ENCODE data around the gene RRP36.
A peak's percentile ranks its signal among the peaks of the same experiment; 100 is the strongest.
"Not testable (repeated sequence)": the region's sequence is repeated elsewhere in the genome, so short reads cannot be mapped to it uniquely, and the experiment has no call there.

RRP36 gene

DNA sequence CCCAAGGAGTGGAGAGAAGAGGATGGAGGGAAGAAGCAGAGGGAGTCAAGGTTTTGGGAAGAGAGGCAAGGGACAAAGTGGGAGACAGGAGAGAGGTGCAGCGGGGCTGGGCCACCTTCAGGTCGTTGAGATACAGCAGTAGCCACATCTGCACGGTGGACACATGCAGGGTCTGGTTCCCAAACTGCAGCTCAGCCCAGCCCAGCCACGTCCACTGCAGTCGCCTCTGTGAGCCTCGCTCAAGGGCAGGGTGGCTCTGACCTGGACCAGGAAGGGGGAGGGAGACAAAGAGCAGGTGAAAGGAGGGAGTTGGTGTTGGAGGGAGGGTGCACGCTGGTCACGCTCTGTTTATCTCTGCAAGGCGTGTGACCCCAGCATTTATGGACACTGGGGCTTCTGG lies 17.3 kb downstream of the RRP36 start:
- peaks cover 31 to 63% of the 10 kb centered on the region in 2 donors for H3K36me3 ChIP-seq (ENCODE audit: control insufficient read depth in 1 of 2, insufficient read depth in 2 of 2, low read length in 2 of 2)
- no peaks in the 10 kb centered on the region for H3K4me1 ChIP-seq (ENCODE audit: control insufficient read depth in 1 of 2, insufficient read depth in 2 of 2, low read length in 2 of 2)
- H3K27me3 ChIP-seq (ENCODE audit: low read depth, low read length), result no peaks in the 10 kb centered on the region
- H3K9me3 ChIP-seq (ENCODE audit: control insufficient read depth in 1 of 2, low read length in 2 of 2), result no peaks in the 10 kb centered on the region
- no peak overlapping the region for H3K4me3 ChIP-seq (ENCODE audit: low read depth in 1 of 2, low read length in 2 of 2)
- H3K27ac ChIP-seq (ENCODE audit: low read length), result no peak overlapping the region

DNA sequence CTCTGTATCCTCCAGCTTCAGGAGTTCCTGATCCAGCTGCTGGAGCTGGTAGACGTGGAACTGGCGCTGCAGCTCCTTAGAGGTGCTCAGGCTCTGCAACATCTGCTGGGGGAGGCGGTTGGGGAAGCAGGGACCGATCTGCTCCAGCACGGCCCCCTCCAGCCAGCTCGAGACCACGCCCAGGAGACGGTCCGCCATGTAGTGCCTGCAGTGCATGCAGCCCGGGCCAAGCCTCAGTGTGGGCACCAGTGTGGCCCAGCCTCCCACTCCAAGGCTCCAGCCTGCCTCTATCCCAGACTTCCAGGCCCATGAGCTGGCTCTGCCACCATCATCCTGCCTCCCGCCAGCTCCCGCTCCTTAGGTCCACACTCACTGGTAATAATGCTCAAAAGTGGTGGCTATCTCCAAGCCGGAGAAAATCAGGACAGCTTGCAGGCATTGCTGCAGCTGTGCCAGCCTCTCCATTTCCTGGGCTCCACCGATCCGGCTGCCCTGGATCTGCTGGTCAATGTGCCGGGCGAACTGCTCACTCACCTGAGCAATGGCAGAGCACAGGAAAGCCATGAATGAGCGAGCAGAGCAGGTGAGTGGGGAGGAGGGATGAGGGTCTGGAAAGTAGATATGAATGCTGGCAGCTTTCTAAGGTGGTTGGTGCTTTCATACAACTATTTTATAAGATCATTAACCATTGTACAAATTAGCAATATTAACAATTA lies 19.3 kb downstream of the RRP36 start:
- H3K27me3 ChIP-seq (ENCODE audit: low read depth, low read length), result no peaks in the 10 kb centered on the region
- H3K36me3 ChIP-seq (ENCODE audit: control insufficient read depth in 1 of 2, insufficient read depth in 2 of 2, low read length in 2 of 2), result peaks cover 31 to 64% of the 10 kb centered on the region in 2 donors
- no peaks in the 10 kb centered on the region for H3K9me3 ChIP-seq (ENCODE audit: control insufficient read depth in 1 of 2, low read length in 2 of 2)
- H3K27ac ChIP-seq (ENCODE audit: low read length), result no peak overlapping the region
- no peaks in the 10 kb centered on the region for H3K4me1 ChIP-seq (ENCODE audit: control insufficient read depth in 1 of 2, insufficient read depth in 2 of 2, low read length in 2 of 2)
- H3K4me3 ChIP-seq (ENCODE audit: low read depth in 1 of 2, low read length in 2 of 2), result no peak overlapping the region

DNA sequence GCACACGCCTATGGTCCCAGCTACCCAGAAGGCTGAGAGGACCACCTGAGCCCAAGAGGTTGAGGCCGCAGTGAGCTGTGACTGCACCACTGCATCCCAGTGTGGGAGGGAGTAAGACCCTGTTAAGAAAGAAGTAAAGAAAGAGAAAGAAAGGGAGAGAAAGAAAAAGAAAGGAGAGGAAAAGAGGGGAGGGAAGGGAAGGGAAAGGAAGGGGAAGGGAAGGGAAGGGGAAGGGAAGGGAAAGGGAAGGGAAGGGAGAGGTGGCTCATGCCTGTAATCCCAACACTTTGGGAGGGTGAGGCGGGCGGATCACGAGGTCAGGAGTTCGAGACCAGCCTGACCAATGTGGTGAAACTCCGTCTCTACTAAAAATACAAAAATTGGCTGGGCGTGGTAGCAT lies 20.1 kb downstream of the RRP36 start:
- H3K36me3 ChIP-seq (ENCODE audit: control insufficient read depth in 1 of 2, insufficient read depth in 2 of 2, low read length in 2 of 2), result peaks cover 39 to 64% of the 10 kb centered on the region in 2 donors
- H3K4me3 ChIP-seq (ENCODE audit: low read depth in 1 of 2, low read length in 2 of 2), result not testable (repeated sequence)

DNA sequence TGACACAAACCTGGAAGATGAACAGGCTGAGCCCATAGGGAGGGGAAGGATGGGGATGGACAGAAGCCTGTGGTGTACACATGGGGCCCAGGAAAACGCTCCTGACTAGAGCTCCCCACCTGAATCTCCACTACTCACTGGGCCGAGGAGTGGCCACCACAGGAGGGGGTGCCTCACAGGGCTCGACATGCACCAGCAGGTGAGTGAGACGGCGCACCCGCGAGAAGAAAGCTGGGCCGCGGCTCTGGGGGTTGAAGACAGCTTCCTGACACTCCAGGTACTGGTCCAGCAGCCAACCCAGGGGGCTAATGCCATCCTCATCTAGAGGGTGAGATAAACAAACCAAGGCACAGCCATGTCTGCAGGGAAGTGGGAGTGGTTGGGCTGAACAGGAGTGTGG lies 21.9 kb downstream of the RRP36 start:
- H3K36me3 ChIP-seq (ENCODE audit: control insufficient read depth in 1 of 2, insufficient read depth in 2 of 2, low read length in 2 of 2), result peaks cover 30 to 69% of the 10 kb centered on the region in 2 donors

More for the DNA sequence above, 20.1 kb downstream of the RRP36 start:
- H3K27me3 ChIP-seq (ENCODE audit: low read depth, low read length); H3K9me3 ChIP-seq (ENCODE audit: control insufficient read depth in 1 of 2, low read length in 2 of 2); H3K4me1 ChIP-seq (ENCODE audit: control insufficient read depth in 1 of 2, insufficient read depth in 2 of 2, low read length in 2 of 2); H3K27ac ChIP-seq (ENCODE audit: low read length): not testable (repeated sequence)

DNA sequence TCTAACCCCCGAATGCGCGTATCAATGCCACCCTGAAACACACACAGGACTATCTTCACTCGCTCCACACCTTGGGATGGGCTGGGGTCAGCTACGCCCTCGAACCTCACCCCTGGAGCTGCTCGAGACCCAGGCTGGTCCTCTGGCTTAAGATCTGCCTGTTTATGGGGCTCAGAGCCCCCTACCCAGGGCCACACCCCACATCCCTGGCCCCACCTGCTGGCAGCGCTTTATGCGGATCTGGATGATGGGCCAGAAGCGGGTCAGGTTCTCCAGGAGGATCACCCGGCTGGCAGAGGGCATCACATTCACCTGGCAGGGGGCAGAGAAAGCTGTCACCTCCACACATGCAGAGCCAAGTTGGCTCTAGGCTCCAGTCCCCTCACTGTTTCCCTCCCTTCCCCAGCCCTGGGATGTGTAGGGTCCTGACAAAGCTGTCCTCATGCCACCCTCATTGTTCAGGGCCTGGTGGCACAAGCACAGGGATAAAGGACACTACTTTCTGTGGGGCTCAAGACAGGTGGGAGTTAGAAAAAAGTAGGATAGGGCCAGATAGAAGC lies 24.0 kb downstream of the RRP36 start:
- Histone ChIP-seq H3K4me3 (ENCODE audit: low read depth in 1 of 2, low read length in 2 of 2) (no peak overlapping the region), H3K9me3 (ENCODE audit: control insufficient read depth in 1 of 2, low read length in 2 of 2) (no peaks in the 10 kb centered on the region), H3K4me1 (ENCODE audit: control insufficient read depth in 1 of 2, insufficient read depth in 2 of 2, low read length in 2 of 2) (no peaks in the 10 kb centered on the region), H3K36me3 (ENCODE audit: control insufficient read depth in 1 of 2, insufficient read depth in 2 of 2, low read length in 2 of 2) (peaks cover 39 to 60% of the 10 kb centered on the region in 2 donors), H3K27ac (ENCODE audit: low read length) (no peak overlapping the region), H3K27me3 (ENCODE audit: low read depth, low read length) (no peaks in the 10 kb centered on the region)

More for the DNA sequence above, 21.9 kb downstream of the RRP36 start:
- H3K4me3 ChIP-seq (ENCODE audit: low read depth in 1 of 2, low read length in 2 of 2), result no peak overlapping the region
- H3K9me3 ChIP-seq (ENCODE audit: control insufficient read depth in 1 of 2, low read length in 2 of 2), result no peaks in the 10 kb centered on the region
- H3K4me1 ChIP-seq (ENCODE audit: control insufficient read depth in 1 of 2, insufficient read depth in 2 of 2, low read length in 2 of 2), result no peaks in the 10 kb centered on the region
- H3K27ac ChIP-seq (ENCODE audit: low read length), result no peak overlapping the region
- no peaks in the 10 kb centered on the region for H3K27me3 ChIP-seq (ENCODE audit: low read depth, low read length)

DNA sequence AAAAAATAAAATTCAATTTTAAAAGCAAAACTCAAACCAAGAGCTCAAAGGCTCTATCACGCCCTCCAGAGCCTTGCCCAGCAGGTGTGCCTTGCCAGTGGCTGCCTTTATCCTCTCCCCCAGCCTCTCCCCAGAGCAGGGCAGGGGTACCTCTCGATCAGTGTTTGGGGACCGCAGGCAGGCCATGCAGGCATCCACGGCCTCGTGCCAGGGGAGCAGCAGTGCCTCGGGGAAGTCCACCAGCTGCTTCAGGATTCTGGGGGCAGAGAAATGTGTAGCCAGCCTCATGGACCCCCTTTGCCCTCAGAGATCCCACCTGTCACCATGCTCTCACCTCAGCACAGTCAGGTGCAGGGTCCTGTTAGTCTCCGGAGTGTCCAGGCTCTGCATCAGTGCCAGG lies 26.6 kb downstream of the RRP36 start:
- Histone ChIP-seq H3K27ac (ENCODE audit: low read length) (no peak overlapping the region), H3K4me1 (ENCODE audit: control insufficient read depth in 1 of 2, insufficient read depth in 2 of 2, low read length in 2 of 2) (peaks cover 0 to 3% of the 10 kb centered on the region in 2 donors), H3K27me3 (ENCODE audit: low read depth, low read length) (no peaks in the 10 kb centered on the region), H3K4me3 (ENCODE audit: low read depth in 1 of 2, low read length in 2 of 2) (no peak overlapping the region), H3K9me3 (ENCODE audit: control insufficient read depth in 1 of 2, low read length in 2 of 2) (no peaks in the 10 kb centered on the region), H3K36me3 (ENCODE audit: control insufficient read depth in 1 of 2, insufficient read depth in 2 of 2, low read length in 2 of 2) (peaks cover 34 to 49% of the 10 kb centered on the region in 2 donors)

DNA sequence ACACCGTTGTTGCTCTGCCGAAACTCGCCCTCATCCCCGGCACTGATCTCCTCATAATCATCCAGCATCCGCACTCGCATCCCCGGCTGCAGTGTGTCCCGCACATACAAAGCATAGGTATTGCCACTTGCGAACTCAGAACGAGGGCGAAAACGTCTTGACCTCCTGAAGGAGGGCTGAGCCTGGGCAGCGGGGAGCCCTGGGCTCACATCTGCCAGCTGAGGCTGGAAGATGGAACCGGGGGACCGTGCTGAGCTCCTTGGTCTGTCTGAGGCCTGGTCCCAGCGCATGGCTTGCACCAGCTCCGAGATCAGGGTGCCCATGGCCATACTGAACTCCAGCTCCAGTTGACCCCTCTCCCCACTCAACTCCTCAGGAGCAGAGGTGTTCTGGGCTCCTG lies 29.6 kb downstream of the RRP36 start:
- H3K36me3 ChIP-seq (ENCODE audit: control insufficient read depth in 1 of 2, insufficient read depth in 2 of 2, low read length in 2 of 2), result peaks cover 33 to 35% of the 10 kb centered on the region in 2 donors
- H3K9me3 ChIP-seq (ENCODE audit: control insufficient read depth in 1 of 2, low read length in 2 of 2), result no peaks in the 10 kb centered on the region
- H3K27me3 ChIP-seq (ENCODE audit: low read depth, low read length), result no peaks in the 10 kb centered on the region
- no peak overlapping the region for H3K27ac ChIP-seq (ENCODE audit: low read length)
- peaks cover 3 to 14% of the 10 kb centered on the region in 2 donors for H3K4me1 ChIP-seq (ENCODE audit: control insufficient read depth in 1 of 2, insufficient read depth in 2 of 2, low read length in 2 of 2)
- H3K4me3 ChIP-seq (ENCODE audit: low read depth in 1 of 2, low read length in 2 of 2), result no peak overlapping the region

DNA sequence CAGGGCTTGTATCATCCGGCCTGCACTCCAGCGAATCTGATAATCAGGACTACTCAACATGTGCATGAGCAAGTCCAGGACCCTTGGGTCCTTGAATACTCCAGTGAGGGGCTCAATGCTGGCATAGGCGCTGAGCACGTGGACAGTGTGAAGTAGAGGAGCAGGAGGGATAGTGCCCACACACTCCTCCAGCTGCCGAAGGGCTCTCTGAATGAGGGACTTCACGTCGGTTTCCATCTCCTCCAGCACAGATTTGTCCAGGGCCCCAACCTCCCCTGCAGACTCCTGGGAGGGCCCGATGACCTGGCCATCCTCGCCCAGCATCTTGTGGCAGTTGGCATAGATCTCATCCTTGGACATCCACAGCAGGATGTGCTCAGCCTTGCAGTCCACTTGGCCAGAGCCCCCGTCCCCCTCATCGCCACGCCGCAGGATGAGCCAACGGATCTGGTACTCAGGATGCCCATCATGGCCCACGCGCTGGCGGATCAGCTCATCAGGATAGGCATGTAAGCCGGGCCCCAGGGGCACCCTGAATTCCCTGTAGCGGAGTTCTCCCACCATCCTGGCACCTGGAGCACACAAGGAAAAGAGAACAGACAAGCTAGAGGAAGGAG lies 30.9 kb downstream of the RRP36 start:
- no peak overlapping the region for H3K27ac ChIP-seq (ENCODE audit: low read length)
- H3K4me3 ChIP-seq (ENCODE audit: low read depth in 1 of 2, low read length in 2 of 2), result no peak overlapping the region
- H3K36me3 ChIP-seq (ENCODE audit: control insufficient read depth in 1 of 2, insufficient read depth in 2 of 2, low read length in 2 of 2), result peaks cover 25 to 29% of the 10 kb centered on the region in 2 donors
- H3K27me3 ChIP-seq (ENCODE audit: low read depth, low read length), result no peaks in the 10 kb centered on the region
- H3K4me1 ChIP-seq (ENCODE audit: control insufficient read depth in 1 of 2, insufficient read depth in 2 of 2, low read length in 2 of 2), result peaks cover 3 to 14% of the 10 kb centered on the region in 2 donors
- H3K9me3 ChIP-seq (ENCODE audit: control insufficient read depth in 1 of 2, low read length in 2 of 2), result no peaks in the 10 kb centered on the region

DNA sequence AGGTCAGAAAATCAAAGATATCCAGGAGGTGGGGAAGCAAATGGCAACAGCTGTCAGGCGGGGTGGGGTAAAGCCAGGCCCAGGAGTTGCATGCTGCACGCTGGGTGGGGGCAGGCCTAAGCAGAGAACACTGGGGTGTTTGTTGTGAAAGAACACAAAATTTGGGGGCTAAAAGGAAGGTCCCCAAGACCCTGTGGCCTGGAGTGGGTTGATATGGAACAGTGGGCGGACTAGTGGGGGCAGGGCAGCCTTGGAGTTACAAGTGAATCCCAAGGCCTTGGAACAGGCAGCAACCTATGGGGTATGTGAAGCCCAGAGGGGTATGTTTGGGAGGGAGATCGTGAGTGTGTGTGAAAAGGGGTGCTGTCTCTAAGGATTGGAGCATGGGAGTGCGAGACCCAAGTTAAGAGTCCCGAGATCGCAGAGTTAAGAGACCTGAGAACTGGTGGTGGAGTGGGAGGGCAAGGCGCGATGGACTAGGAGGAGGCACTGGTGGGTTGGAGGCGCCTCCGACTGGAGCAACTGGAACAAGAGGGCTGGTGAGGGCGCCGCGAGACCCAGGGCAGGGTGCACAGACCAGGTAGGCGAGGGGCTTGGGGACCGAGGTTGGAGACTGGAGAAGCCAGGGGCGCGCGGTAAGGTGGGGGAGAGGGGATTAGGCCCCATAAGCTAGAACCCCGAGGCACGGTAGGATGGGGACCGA lies 31.6 kb downstream of the RRP36 start:
- Histone ChIP-seq H3K4me1 (ENCODE audit: control insufficient read depth in 1 of 2, insufficient read depth in 2 of 2, low read length in 2 of 2) (peaks cover 3 to 15% of the 10 kb centered on the region in 2 donors), H3K9me3 (ENCODE audit: control insufficient read depth in 1 of 2, low read length in 2 of 2) (no peaks in the 10 kb centered on the region), H3K4me3 (ENCODE audit: low read depth in 1 of 2, low read length in 2 of 2) (peak overlapping the region; percentile 64 to 69), H3K36me3 (ENCODE audit: control insufficient read depth in 1 of 2, insufficient read depth in 2 of 2, low read length in 2 of 2) (peaks cover 22 to 25% of the 10 kb centered on the region in 2 donors), H3K27me3 (ENCODE audit: low read depth, low read length) (no peaks in the 10 kb centered on the region), H3K27ac (ENCODE audit: low read length) (peak overlapping the region; percentile 84)

DNA sequence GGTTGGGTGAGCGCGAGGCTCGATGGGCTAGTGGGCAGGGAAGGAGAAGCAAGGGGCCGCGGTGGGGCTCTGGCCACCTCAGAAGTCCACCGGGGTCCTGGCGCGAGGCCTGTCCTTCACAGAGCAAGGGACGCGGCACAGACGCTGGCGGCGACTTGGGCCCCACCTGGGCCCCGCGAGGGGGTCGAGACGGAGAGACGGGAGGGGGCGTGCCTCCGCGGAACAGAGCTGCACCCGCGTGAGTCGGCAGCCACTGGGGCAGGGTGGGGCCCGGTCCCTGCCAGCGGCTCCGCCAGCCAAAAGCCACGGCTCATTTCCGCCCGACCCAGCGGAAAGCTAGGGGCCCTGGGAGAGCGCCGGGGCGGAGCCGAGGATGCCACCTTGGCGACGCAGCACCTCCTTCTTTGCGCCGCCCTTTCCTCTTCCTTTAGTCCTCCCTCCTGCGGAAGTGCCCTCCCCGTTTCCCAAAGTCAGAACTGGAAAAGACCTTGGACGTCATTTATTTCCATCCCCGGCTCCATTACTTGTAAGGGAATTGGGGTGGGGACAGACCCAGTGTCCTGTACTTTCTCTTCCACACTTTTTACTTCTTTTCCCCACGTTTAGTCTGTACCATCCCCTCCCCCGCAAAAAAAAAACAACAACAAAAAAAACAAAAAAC lies 32.3 kb downstream of the RRP36 start, which contains the start of gene CUL7:
Gene CUL7 (minus strand): TSS at position 307 of the 661 bp plus-strand sequence. CDS start 1,063 bp downstream, outside the sequence.
- no peaks in the 10 kb centered on the region for H3K27me3 ChIP-seq (ENCODE audit: low read depth, low read length)
- H3K9me3 ChIP-seq (ENCODE audit: control insufficient read depth in 1 of 2, low read length in 2 of 2), result no peaks in the 10 kb centered on the region
- peak within 1 kb of the TSS; percentile 84 for H3K27ac ChIP-seq (ENCODE audit: low read length)
- H3K4me3 ChIP-seq (ENCODE audit: low read depth in 1 of 2, low read length in 2 of 2), result peak within 1 kb of the TSS; percentile 64 to 69
- H3K36me3 ChIP-seq (ENCODE audit: control insufficient read depth in 1 of 2, insufficient read depth in 2 of 2, low read length in 2 of 2), result peaks cover 19 to 25% of the 10 kb centered on the region in 2 donors
- H3K4me1 ChIP-seq (ENCODE audit: control insufficient read depth in 1 of 2, insufficient read depth in 2 of 2, low read length in 2 of 2), result peaks cover 7 to 22% of the 10 kb centered on the region in 2 donors
